GM12892 (cell line): ENCODE measurements around the gene ARHGAP31.
A peak's percentile ranks its signal among the peaks of the same experiment; 100 is the strongest.
"Not testable (repeated sequence)": the region's sequence is repeated elsewhere in the genome, so short reads cannot be mapped to it uniquely, and the experiment has no call there.

Source experiments
- DNase-seq: peaks from one replicate; pipeline ENCODE4 v3.0.0; 2011; ENCODE audit not compliant: insufficient read length
- FAIRE-seq: peaks from 2 replicates; lab custom pipeline; 2011; peaks lifted over from hg19 to GRCh38; lab: Jason Lieb, UNC
- POLR2A ChIP-seq: IDR thresholded peaks from 2 replicates; pipeline ENCODE4 v1.6.1; 2011; ENCODE audit warnings: low read depth, low read length, control low read depth
- POLR2AphosphoS5 ChIP-seq: IDR thresholded peaks from 2 replicates; pipeline ENCODE4 v1.6.1; 2011; ENCODE audit warnings: low read depth, low read length, control low read depth
- TAF1 ChIP-seq: IDR thresholded peaks from 2 replicates; pipeline ENCODE4 v1.6.1; 2011; ENCODE audit warnings: low read depth, mild to moderate bottlenecking, control low read depth, low read length, borderline replicate concordance

The ARHGAP31 gene

DNA sequence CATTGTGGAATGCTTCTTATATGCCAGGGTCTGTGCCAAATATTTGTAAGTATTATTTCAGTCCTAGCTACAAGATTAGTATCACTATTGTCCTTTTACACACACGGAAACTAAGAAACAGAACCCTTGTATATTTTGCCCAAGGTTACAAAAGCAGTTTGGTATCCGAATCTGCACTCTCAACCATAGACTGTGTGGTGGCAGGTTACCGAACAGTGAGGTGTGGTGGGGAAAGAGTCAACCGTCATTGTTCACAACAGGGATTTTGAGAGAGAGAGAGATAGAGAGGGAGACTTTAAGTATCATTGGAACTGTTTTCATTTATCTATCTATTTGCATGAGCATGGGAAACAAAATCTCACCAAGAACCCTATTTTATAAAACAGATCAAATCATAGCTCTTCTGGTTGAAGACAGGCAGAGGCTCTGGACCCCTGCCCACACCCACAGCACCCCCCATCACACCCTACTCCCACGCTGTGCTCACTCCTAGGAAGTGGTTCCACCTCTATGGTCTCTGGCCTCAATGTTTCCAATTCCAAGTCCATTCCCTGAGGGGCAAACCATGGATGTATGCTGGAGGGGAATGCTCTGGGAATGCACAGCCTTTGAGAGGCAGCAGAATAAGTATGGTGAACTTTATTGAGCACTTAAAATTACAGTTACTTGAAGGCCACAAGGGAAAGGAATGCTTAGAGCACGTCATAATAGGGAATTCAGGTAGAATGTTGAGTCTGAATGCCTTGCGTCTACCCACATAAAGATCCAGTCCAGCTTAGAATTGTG is 69.0 kb downstream of the ARHGAP31 start:
- TF ChIP-seq POLR2A (no peak), POLR2AphosphoS5 (no peak), TAF1 (no peak)
- FAIRE-seq (no peak), DNase-seq (no peak)

DNA sequence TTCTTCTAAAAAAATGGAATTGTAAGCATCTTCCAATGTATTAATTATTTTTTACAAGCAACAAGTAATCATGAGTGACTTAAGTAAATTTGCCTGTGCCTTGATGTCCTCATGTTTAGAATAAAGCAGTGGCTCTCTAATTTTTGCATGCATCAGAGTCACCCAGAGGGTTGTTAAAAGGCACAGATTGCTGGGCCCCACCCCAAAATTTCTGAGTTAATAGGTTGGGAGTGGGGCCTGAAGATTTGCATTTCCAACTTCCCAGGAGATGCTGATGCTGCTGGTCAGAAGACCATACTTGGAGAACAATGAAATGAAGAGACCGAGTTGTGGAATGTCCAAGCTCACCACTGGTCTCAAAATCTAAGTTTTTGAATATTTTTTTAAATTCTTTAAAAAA is 70.2 kb downstream of the ARHGAP31 start:
- TF ChIP-seq POLR2AphosphoS5 (no peak), POLR2A (no peak), TAF1 (no peak)
- no peak for DNase-seq
- no peak for FAIRE-seq

DNA sequence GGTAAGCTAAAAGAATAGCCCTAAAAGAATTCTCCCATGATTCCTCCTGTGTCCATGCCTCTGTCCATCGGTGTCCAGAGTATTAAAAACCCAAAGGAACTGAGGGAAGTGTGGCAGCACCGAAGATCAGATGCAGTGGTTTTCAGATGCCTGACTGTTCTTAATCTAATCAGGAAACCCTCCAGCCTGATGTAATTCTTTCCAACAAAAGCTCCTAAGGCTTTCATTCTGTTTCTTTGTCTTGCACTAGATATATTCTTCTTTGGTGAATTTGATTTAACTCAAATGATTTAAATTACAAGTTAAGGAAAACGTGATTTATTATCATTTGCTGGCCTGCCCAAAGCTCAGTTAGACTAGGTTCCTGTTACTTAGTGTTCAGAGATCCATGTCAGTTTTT is 71.2 kb downstream of the ARHGAP31 start:
- TF ChIP-seq POLR2A: no peak
- no peak for TF ChIP-seq TAF1
- no peak for TF ChIP-seq POLR2AphosphoS5
- FAIRE-seq (no peak), DNase-seq (no peak)

DNA sequence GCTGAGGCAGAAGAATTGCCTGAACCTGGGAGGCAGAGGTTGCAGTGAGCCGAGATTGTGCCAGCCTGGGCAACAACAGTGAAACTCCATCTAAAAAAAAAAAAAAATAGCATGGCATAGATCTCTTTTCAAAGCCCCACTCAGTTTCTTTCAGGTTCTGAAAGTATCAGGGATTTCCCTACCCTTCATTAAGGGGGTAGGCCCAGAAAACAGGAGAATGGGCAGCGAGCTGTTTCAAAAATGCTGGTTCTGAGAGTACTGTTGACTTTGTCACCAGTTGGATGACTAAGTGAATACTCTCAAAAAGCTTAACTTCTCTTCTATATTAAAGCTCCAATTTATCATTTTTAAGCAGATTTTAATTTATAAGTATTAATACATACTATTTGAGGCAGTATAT is 72.8 kb downstream of the ARHGAP31 start:
- FAIRE-seq (no peak), DNase-seq (no peak)
- TF ChIP-seq POLR2A (no peak), TAF1 (no peak), POLR2AphosphoS5 (no peak)

DNA sequence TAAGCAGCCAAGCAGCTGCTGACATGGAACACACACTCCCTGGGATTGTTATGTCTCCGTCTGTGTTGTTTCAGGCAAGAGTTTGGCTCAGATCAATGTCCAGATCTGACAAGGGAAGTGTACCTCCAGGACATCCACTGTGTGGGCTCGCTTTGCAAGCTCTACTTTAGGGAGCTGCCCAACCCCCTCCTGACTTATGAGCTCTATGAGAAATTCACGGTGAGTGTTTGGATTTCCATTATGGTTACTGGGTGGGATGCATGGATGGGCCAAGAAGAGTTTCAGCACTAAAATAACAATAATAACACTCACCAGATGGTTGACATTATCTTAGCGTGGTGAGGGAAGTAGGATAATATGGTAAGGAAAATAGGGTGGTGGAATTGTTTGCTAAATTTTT is 74.1 kb downstream of the ARHGAP31 start:
- no peak for TF ChIP-seq TAF1
- TF ChIP-seq POLR2AphosphoS5: no peak
- no peak for TF ChIP-seq POLR2A
- DNase-seq (no peak), FAIRE-seq (peak; percentile 17)

DNA sequence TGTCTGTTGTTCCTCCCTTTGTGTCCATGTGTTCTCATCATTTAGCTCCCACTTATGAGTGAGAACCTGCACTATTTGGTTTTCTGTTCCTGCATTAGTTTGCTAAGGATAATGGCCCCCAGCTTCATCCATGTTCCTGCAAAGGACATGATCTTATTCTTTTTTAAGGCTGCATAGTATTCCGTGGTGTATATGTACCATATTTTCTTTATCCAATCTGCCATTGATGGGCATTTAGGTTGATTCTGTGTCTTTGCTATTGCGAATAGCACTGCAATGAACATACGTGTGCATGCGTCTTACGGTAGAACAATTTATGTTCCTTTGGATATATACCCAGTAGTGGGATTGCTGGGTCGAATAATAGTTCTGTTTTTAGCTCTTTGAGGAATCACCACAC is 77.6 kb downstream of the ARHGAP31 start:
- not testable (repeated sequence) for FAIRE-seq

DNA sequence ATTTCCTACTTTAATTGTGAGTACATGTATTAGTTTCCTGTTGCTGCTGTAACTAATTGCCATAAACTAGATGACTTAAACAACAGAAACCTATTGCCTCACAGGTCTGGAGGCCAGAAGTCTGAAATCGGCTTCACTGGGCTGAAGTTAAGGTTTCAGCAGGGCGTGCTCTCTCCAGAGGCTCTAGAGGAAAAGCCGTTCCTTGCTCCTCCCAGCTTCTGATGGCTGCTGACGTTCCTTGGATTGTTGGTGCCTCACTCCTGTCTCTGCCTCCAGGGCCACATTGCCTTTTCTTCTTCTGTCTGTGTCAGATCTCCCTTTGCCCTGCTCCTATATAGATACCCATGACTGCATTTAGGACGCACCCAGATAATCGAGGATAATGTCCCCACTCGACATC is 80.9 kb downstream of the ARHGAP31 start:
- no peak for FAIRE-seq
- no peak for TF ChIP-seq POLR2AphosphoS5
- TF ChIP-seq TAF1: no peak
- TF ChIP-seq POLR2A: no peak
- DNase-seq: no peak

More for the DNA sequence above, 77.6 kb downstream of the ARHGAP31 start:
- not testable (repeated sequence) for DNase-seq

DNA sequence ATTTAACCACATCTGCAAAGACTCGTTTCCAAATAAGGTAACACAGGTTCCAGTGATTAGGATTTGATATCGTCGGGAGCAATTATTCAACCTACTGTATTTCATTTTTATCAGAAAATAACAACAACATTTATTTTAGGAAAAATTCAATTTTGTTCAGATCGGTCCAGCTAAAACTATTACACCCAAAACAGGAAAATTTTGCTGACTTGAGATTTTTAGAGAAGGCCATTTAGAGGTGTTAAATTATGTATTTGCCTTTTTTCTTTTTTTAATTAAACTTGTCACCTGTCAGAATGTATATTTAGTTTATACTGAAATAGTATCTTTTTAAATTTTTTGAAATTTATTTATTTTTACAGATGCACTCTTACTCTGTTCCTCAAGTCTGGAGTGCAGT is 81.3 kb downstream of the ARHGAP31 start:
- FAIRE-seq (no peak), DNase-seq (no peak)
- TF ChIP-seq TAF1: no peak
- no peak for TF ChIP-seq POLR2AphosphoS5
- no peak for TF ChIP-seq POLR2A

DNA sequence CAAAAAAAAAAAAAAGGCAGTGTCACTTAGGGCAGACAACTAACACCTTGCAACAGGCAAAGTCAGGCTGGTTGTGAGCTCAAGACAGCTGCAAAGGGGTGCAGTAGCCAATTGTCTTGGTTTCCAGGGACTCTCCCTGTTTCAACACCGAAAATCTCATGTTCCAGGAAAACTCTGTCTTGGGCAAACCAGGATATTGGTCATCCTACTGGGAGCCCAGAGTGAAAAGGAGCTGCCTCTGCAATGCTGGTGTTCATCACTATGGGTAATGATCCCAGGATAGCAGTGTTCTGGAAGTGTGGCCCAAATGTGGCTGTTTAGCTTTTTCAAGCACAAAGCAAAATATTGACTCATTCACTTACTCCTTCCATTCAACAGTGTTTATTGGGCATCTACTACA is 82.6 kb downstream of the ARHGAP31 start:
- DNase-seq: no peak
- TF ChIP-seq POLR2A: no peak
- no peak for TF ChIP-seq POLR2AphosphoS5
- TF ChIP-seq TAF1: no peak
- no peak for FAIRE-seq

DNA sequence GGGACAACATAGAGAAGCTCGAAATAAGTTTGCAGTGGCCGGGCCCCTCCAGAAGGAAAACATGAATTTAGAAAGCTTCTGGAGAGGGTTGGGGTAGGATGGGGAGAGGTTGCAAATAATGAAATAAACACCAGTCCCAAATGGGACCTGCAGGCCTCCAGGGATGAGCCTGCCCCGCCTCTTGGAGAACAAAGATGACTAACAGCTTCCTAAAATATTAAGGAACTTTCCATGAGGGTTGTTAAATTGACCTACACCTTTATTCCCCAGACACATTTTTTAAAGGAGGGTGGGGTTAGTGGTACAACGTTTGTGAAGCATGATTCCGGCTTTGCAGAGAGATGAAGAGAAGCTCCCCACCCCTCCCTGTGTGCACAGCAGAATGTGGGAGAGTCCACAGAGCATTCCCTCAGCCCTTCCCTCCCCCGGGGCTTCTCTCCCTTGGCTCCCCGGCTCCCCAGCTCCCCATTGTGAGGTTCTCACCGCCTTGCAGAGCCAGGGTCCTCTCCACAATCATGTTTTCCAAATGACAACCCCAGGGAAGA is 84.1 kb downstream of the ARHGAP31 start:
- FAIRE-seq: no peak
- TF ChIP-seq POLR2A (no peak), TAF1 (no peak), POLR2AphosphoS5 (no peak)
- DNase-seq: no peak

DNA sequence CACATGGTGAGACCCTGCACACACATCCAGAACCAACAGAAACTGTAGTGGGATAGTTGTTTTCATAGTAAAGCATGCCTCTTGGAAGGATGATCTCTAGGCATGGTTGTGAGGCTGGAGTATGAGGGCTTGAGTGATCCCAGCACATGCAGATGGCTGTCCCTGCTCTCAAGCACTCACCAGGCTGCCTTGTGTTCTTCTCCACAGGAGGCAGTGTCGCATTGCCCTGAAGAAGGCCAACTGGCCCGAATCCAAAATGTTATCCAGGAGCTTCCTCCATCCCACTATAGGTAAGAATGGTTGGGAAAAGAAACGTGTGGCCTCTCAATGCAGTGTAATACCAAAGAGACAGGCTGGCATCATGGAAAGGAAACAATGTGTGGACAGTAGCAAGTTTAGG is 86.5 kb downstream of the ARHGAP31 start:
- DNase-seq (no peak), FAIRE-seq (peak; percentile 44)
- no peak for TF ChIP-seq TAF1
- no peak for TF ChIP-seq POLR2AphosphoS5
- no peak for TF ChIP-seq POLR2A

DNA sequence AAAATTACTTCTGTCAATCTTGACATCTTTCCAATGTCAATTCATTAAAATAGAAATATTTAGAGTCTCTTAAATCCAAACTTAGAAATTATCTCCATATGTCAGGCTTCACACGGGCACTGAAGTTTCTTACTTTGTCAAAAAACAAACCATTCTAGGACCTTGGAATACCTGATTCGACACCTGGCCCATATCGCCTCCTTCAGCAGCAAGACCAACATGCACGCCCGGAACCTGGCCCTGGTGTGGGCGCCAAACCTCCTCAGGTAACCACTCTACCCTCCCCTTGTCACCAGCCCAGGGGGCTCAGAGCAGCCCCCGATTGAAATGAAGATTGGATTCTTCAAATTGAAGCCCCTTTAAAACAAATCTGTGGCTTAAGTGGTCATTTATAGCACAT is 88.0 kb downstream of the ARHGAP31 start:
- no peak for TF ChIP-seq POLR2A
- no peak for TF ChIP-seq TAF1
- no peak for DNase-seq
- no peak for FAIRE-seq
